KMS-11 (cell line): ENCODE data around the gene GRIP1.

Experiments
- H2AFZ ChIP-seq: fragments of 200-600 bp; sonication (generic); 2 replicates; pipeline ENCODE4 v1.6.1; 2016; ENCODE audit warnings: antibody characterized with exemption, mixed run types, low read depth
- H3K27ac ChIP-seq: fragments of 200-600 bp; sonication (generic); 2 replicates; pipeline ENCODE4 v1.6.1; 2016; ENCODE audit warnings: mild to moderate bottlenecking, mixed run types
- H3K27me3 ChIP-seq: fragments of 200-600 bp; sonication (generic); 2 replicates; pipeline ENCODE4 v1.6.1; 2017; ENCODE audit warnings: mild to moderate bottlenecking, low read depth, mixed run types, moderate library complexity; ENCODE audit not compliant: insufficient read depth
- H3K36me3 ChIP-seq: fragments of 200-600 bp; sonication (generic); 2 replicates; pipeline ENCODE4 v1.6.1; 2017; ENCODE audit warnings: mild to moderate bottlenecking, mixed run types; ENCODE audit not compliant: insufficient read depth
- H3K4me1 ChIP-seq: fragments of 200-600 bp; sonication (generic); 2 replicates; pipeline ENCODE4 v1.6.1; 2016; ENCODE audit warnings: mild to moderate bottlenecking, low read depth, mixed run types; ENCODE audit not compliant: poor library complexity, severe bottlenecking
- H3K4me2 ChIP-seq: fragments of 200-600 bp; sonication (generic); 2 replicates; pipeline ENCODE4 v1.7.0; 2016; ENCODE audit warnings: mild to moderate bottlenecking, mixed run types
- H3K4me3 ChIP-seq: fragments of 200-600 bp; sonication (generic); IDR thresholded peaks from 2 replicates; pipeline ENCODE4 v1.6.1; 2017; ENCODE audit warnings: low read depth, low read length, mixed read lengths; ENCODE audit not compliant: insufficient read depth
- H3K79me2 ChIP-seq: fragments of 200-600 bp; sonication (generic); 2 replicates; pipeline ENCODE4 v1.6.1; 2016; ENCODE audit warnings: low read depth, mixed run types; ENCODE audit not compliant: insufficient read depth
- H3K9ac ChIP-seq: fragments of 200-600 bp; sonication (generic); 2 replicates; pipeline ENCODE4 v1.6.1; 2016; ENCODE audit warnings: mild to moderate bottlenecking, mixed run types
- H4K20me1 ChIP-seq: fragments of 200-600 bp; sonication (generic); 2 replicates; pipeline ENCODE4 v1.6.1; 2016; ENCODE audit warnings: mild to moderate bottlenecking, mixed run types; ENCODE audit not compliant: insufficient read depth
- CTCF ChIP-seq: fragments of 200-600 bp; sonication (generic); conservative IDR thresholded peaks from 2 replicates; pipeline ENCODE4 v1.6.1; 2017; ENCODE audit warnings: low read depth, mild to moderate bottlenecking, antibody characterized with exemption, low read length, moderate library complexity, mixed read lengths

The GRIP1 gene

GRCh38 chr12:66662179-66662578 is 16.7 kb downstream of the GRIP1 start:
- Histone ChIP-seq H2AFZ (no peak overlapping the region), H3K79me2 (no peaks in the 10 kb centered on the region), H3K27me3 (no peaks in the 10 kb centered on the region), H4K20me1 (no peaks in the 10 kb centered on the region), H3K4me2 (no peak overlapping the region), H3K4me1 (no peaks in the 10 kb centered on the region), H3K9ac (no peak overlapping the region), H3K27ac (no peak overlapping the region), H3K36me3 (no peaks in the 10 kb centered on the region), H3K4me3 (no peak overlapping the region)
- no peak for TF ChIP-seq CTCF

GRCh38 chr12:66661357-66661756 is 17.5 kb downstream of the GRIP1 start:
- Histone ChIP-seq H3K4me3 (no peak overlapping the region), H3K4me1 (no peaks in the 10 kb centered on the region), H3K9ac (no peak overlapping the region), H3K27ac (no peak overlapping the region), H3K27me3 (no peaks in the 10 kb centered on the region), H4K20me1 (no peaks in the 10 kb centered on the region), H3K36me3 (no peaks in the 10 kb centered on the region), H2AFZ (no peak overlapping the region), H3K79me2 (no peaks in the 10 kb centered on the region), H3K4me2 (no peak overlapping the region)
- no peak for TF ChIP-seq CTCF

- Histone ChIP-seq H3K4me2 (no peak overlapping the region), H3K4me1 (no peaks in the 10 kb centered on the region), H3K27me3 (no peaks in the 10 kb centered on the region), H3K79me2 (no peaks in the 10 kb centered on the region), H3K27ac (no peak overlapping the region), H3K4me3 (no peak overlapping the region), H2AFZ (no peak overlapping the region), H3K9ac (no peak overlapping the region), H3K36me3 (no peaks in the 10 kb centered on the region), H4K20me1 (no peaks in the 10 kb centered on the region)
- TF ChIP-seq CTCF = no peak
Measured at GRCh38 chr12:66653796-66654195, 25.1 kb downstream of the GRIP1 start.

- no peaks in the 10 kb centered on the region for H3K79me2 ChIP-seq
- H3K4me2 ChIP-seq = no peak overlapping the region
- no peak overlapping the region for H3K4me3 ChIP-seq
- H3K4me1 ChIP-seq = no peaks in the 10 kb centered on the region
- H3K9ac ChIP-seq = no peak overlapping the region
- H3K27me3 ChIP-seq = no peaks in the 10 kb centered on the region
- H3K27ac ChIP-seq = no peak overlapping the region
- H2AFZ ChIP-seq = no peak overlapping the region
- no peaks in the 10 kb centered on the region for H4K20me1 ChIP-seq
- no peak for TF ChIP-seq CTCF
- H3K36me3 ChIP-seq = no peaks in the 10 kb centered on the region
Measured at GRCh38 chr12:66648033-66648735, 30.7 kb downstream of the GRIP1 start.
